ENCODE data around the gene INHBE.

DNA sequence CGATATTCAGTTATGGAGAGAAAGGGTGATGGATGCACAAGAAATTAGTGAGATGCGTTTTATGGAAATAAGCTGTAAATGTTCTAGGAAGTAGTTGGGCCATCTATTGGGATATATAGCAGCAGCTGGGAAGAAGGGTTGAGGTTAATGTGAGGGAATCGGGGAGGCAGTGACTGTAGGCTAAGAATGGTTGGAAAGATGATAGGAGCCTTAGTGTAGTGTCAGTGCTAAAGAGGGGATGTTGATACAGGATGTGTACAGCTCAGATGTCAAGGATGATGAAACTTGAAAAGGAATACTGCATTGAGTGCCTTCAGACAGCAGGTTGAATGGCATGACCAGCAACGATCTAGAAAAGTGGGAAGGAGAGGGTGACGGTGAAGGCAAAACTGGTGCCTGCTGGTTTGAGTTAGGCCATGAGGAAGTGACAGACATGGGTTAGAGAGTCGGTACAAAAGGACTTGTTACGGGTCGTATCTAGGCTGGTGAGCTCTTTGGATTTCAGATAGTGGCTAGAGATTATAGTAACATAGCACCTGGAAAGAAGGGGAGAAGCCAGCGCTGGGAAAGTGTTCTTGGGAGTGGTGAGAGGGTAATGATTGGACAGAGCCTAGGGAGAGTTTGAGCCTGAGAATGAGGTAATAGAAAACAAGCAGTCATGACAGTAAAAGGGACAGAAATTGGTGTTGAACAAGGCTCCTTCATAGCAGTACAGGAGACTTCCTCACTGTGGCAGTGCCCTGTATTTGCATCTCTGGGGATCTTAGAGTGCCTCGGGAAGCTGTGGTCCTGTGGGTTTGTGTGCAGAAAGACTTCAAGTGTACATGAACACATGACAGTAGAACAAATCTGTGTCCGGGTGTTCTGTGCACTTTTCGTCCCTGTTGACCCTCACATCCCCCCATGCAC is 42.4 kb downstream of the INHBE start:
- TF ChIP-seq, protein P1, sequence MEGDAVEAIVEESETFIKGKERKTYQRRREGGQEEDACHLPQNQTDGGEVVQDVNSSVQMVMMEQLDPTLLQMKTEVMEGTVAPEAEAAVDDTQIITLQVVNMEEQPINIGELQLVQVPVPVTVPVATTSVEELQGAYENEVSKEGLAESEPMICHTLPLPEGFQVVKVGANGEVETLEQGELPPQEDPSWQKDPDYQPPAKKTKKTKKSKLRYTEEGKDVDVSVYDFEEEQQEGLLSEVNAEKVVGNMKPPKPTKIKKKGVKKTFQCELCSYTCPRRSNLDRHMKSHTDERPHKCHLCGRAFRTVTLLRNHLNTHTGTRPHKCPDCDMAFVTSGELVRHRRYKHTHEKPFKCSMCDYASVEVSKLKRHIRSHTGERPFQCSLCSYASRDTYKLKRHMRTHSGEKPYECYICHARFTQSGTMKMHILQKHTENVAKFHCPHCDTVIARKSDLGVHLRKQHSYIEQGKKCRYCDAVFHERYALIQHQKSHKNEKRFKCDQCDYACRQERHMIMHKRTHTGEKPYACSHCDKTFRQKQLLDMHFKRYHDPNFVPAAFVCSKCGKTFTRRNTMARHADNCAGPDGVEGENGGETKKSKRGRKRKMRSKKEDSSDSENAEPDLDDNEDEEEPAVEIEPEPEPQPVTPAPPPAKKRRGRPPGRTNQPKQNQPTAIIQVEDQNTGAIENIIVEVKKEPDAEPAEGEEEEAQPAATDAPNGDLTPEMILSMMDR (IDR thresholded peaks at IDR 0.05) = no peak
- TF ChIP-seq POLR2A (IDR thresholded peaks at IDR 0.05) = no peak
